SK-N-MC (cell line): Measurements from ENCODE around the gene EEF2KMT.
"Not testable (repeated sequence)": the region's sequence is repeated elsewhere in the genome, so short reads cannot be mapped to it uniquely, and the experiment has no call there.

Experiments
- EZH2 ChIP-seq: fragments of 200-600 bp; sonication (generic); IDR thresholded peaks from one replicate; pipeline ENCODE4 v1.6.1; 2017; ENCODE audit warnings: antibody characterized with exemption
- FOXP2 ChIP-seq: optimal IDR thresholded peaks from 2 replicates; pipeline ENCODE3; 2011; ENCODE audit warnings: mild to moderate bottlenecking, moderate library complexity; ENCODE audit not compliant: insufficient read depth; ENCODE audit errors: extremely low read length, control extremely low read depth
- POLR2AphosphoS5 ChIP-seq: IDR thresholded peaks from 2 replicates; pipeline ENCODE4 v1.6.1; 2012; ENCODE audit warnings: mild to moderate bottlenecking, low read depth, low read length, borderline replicate concordance

DNA sequence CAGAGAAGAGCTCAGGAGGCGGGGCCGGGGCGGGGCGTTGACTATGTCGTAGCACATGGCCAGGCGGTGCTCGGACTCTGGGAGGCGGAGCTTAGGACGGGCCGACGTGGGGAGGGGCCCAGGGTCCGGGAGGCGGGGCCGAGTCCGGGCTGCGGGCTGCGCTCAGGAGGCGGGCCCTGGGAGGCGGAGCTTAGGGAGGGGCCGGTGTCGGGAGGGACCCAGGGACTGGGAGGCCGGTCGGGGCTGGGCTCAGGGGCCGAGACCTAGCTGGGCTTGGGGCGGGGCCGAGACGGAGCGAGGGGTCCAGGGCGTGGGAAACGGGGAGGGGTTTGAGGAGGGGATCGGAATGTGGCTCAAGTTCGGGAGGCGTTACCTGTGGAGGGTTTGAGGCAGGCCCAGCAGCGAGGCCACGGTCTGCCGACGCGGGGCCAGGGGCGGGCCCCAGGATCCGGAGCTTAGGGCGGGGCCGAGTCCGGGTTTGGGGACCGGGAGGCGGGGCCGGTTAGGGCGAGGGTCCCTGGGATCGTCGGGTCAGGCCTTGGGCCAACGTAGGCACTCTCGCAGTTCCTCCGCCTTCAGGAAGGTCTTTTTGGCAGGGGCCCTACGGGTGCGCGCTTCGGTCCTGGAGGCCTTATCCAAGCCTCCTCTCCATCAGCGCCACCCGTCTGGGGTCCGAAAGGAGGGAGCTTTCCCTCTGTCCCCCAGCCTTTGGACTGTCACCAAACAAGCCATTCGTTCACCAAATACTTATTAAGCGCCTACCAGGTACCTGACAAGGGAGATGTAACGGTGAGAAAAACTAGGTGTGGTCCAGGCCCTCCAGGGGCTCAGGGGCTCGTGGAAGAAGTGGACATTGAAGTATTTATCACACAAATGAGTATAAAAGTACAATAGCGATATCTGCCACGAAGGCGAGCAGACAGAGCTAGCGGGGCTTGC is 895 bp upstream of the EEF2KMT start:
- not testable (repeated sequence) for TF ChIP-seq EZH2, POLR2AphosphoS5, FOXP2
